DMS 273 (cell line): ENCODE measurements around the gene C3orf80.
A peak's percentile ranks its signal among the peaks of the same experiment; 100 is the strongest.
"Not testable (repeated sequence)": the region's sequence is repeated elsewhere in the genome, so short reads cannot be mapped to it uniquely, and the experiment has no call there.

Source experiments
- DNase-seq: peaks from one replicate; lab custom pipeline; 2025; ENCODE audit not compliant: unreplicated experiment; lab: John Stamatoyannopoulos, UW

C3orf80 gene

GRCh38 chr3:160210799-160211221, 14.4 kb upstream of the C3orf80 start:
- DNase-seq: peak; percentile 59

GRCh38 chr3:160213191-160213590, 12.0 kb upstream of the C3orf80 start:
- DNase-seq: no peak

GRCh38 chr3:160217675-160218074, 7.5 kb upstream of the C3orf80 start:
- DNase-seq: no peak

- DNase-seq: no peak
These were observed 7.1 kb upstream of the C3orf80 start for GRCh38 chr3:160218136-160218535.

GRCh38 chr3:160220038-160220437, 5.2 kb upstream of the C3orf80 start:
- no peak for DNase-seq

GRCh38 chr3:160221019-160221418, 4.2 kb upstream of the C3orf80 start:
- no peak for DNase-seq

GRCh38 chr3:160224256-160224655, 966 bp upstream of the C3orf80 start:
- DNase-seq: peak; percentile 26

GRCh38 chr3:160224811-160225175, 429 bp upstream of the C3orf80 start:
- DNase-seq: no peak

- peak; percentile 65 for DNase-seq
These were observed 1.0 kb downstream of the C3orf80 start for GRCh38 chr3:160226026-160226907.

- DNase-seq: no peak
These were observed 2.2 kb downstream of the C3orf80 start for GRCh38 chr3:160227419-160227818.

GRCh38 chr3:160232014-160232413, 6.8 kb downstream of the C3orf80 start:
- DNase-seq: no peak

- DNase-seq: not testable (repeated sequence)
These were observed 15.5 kb downstream of the C3orf80 start for GRCh38 chr3:160240719-160241118.

- no peak for DNase-seq
These were observed 20.1 kb downstream of the C3orf80 start for GRCh38 chr3:160245261-160245800.

GRCh38 chr3:160247766-160248165, 22.5 kb downstream of the C3orf80 start:
- peak; percentile 17 for DNase-seq

- no peak for DNase-seq
These were observed 28.1 kb downstream of the C3orf80 start for GRCh38 chr3:160253298-160253697.

- no peak for DNase-seq
These were observed 32.4 kb downstream of the C3orf80 start for GRCh38 chr3:160257606-160258005.

- DNase-seq: no peak
These were observed 34.4 kb downstream of the C3orf80 start for GRCh38 chr3:160259589-160259988.

- DNase-seq: no peak
These were observed 35.5 kb downstream of the C3orf80 start for GRCh38 chr3:160260587-160261270.

GRCh38 chr3:160265088-160265487, 39.9 kb downstream of the C3orf80 start:
- no peak for DNase-seq
